GM23338 (cell line): Measurements from ENCODE around the gene VPS8. TPM values are rescaled to one million over a fixed set of nuclear protein-coding genes. Genes with fewer than 3 reads are reported as not detected.
A peak's percentile ranks its signal among the peaks of the same experiment; 100 is the strongest.
"Not testable (repeated sequence)": the region's sequence is repeated elsewhere in the genome, so short reads cannot be mapped to it uniquely, and the experiment has no call there.

Experiments
- ATAC-seq: fragments of 200-7000 bp; cut with Tn5 transposase; 3 replicates; pipeline ENCODE4 v1.9.1; 2020
- DNase-seq: peaks from one replicate; pipeline ENCODE4 v3.0.0-alpha.2; 2015; ENCODE audit warnings: low spot score
- H2AFZ ChIP-seq: fragments of 200-600 bp; sonication (generic); 2 replicates; pipeline ENCODE4 v1.8.0; 2016; ENCODE audit warnings: antibody characterized with exemption, mild to moderate bottlenecking, moderate library complexity
- H3F3A ChIP-seq: fragments of 200-600 bp; sonication (generic); replicated peaks from 2 replicates; pipeline ENCODE4 v1.8.0; 2017; ENCODE audit warnings: antibody characterized with exemption, mixed run types, low read depth
- H3K27ac ChIP-seq: fragments of 200-600 bp; sonication (generic); 2 replicates; pipeline ENCODE4 v1.6.1; 2016; ENCODE audit warnings: low read depth
- H3K27me3 ChIP-seq: fragments of 200-600 bp; sonication (generic); 2 replicates; pipeline ENCODE4 v1.8.0; 2016; ENCODE audit warnings: mild to moderate bottlenecking, mixed run types, moderate library complexity; ENCODE audit not compliant: insufficient read depth
- H3K36me3 ChIP-seq: fragments of 200-600 bp; sonication (generic); 2 replicates; pipeline ENCODE4 v1.8.0; 2016; ENCODE audit warnings: mild to moderate bottlenecking; ENCODE audit not compliant: insufficient read depth
- H3K4me1 ChIP-seq: fragments of 200-600 bp; sonication (generic); 2 replicates; pipeline ENCODE4 v1.8.0; 2016; ENCODE audit warnings: mild to moderate bottlenecking, moderate library complexity; ENCODE audit not compliant: insufficient read depth
- H3K4me2 ChIP-seq: fragments of 200-600 bp; sonication (generic); 2 replicates; pipeline ENCODE4 v1.7.1; 2017; ENCODE audit warnings: mixed run types
- H3K4me3 ChIP-seq: fragments of 200-600 bp; sonication (generic); 2 replicates; pipeline ENCODE4 v1.6.1; 2016; ENCODE audit warnings: mixed run types
- H3K79me2 ChIP-seq: fragments of 200-600 bp; sonication (generic); replicated peaks from 2 replicates; pipeline ENCODE4 v1.8.0; 2017; ENCODE audit warnings: mild to moderate bottlenecking; ENCODE audit not compliant: insufficient read depth
- H3K9me2 ChIP-seq: fragments of 200-600 bp; sonication (generic); 2 replicates; pipeline ENCODE4 v1.8.0; 2017; ENCODE audit not compliant: insufficient read depth
- H4K20me1 ChIP-seq: fragments of 200-600 bp; sonication (generic); replicated peaks from 2 replicates; pipeline ENCODE4 v1.8.0; 2017; ENCODE audit warnings: mild to moderate bottlenecking; ENCODE audit not compliant: insufficient read depth
- H3K27ac Mint-ChIP-seq: 2 replicates; pipeline ENCODE4 v1.8.0; 2020; ENCODE audit warnings: inconsistent platforms, mild to moderate bottlenecking, moderate library complexity, mixed read lengths
- H3K27me3 Mint-ChIP-seq: 3 replicates; pipeline ENCODE4 v1.8.0; 2022; ENCODE audit warnings: low read depth, mild to moderate bottlenecking, moderate library complexity, mixed read lengths, inconsistent platforms; ENCODE audit not compliant: insufficient read depth, poor library complexity
- H3K36me3 Mint-ChIP-seq: 3 replicates; pipeline ENCODE4 v1.8.0; 2021; ENCODE audit warnings: low read depth, mild to moderate bottlenecking, inconsistent platforms, moderate library complexity, mixed read lengths
- H3K4me1 Mint-ChIP-seq: 3 replicates; pipeline ENCODE4 v1.8.0; 2020; ENCODE audit warnings: mild to moderate bottlenecking, inconsistent platforms, mixed read lengths
- H3K4me3 Mint-ChIP-seq: 3 replicates; pipeline ENCODE4 v1.8.0; 2021; ENCODE audit warnings: moderate library complexity, mild to moderate bottlenecking, inconsistent platforms, mixed read lengths
- H3K9me3 Mint-ChIP-seq: 3 replicates; pipeline ENCODE4 v1.8.0; 2020; ENCODE audit warnings: moderate library complexity, mild to moderate bottlenecking, inconsistent platforms, mixed read lengths
- EZH2 ChIP-seq: fragments of 200-600 bp; sonication (generic); IDR thresholded peaks from one replicate; pipeline ENCODE4 v1.8.0; 2017; ENCODE audit warnings: antibody characterized with exemption, mild to moderate bottlenecking, low read depth; ENCODE audit not compliant: unreplicated experiment
- JUNB ChIP-seq: IDR thresholded peaks from one replicate; pipeline ENCODE4 v1.6.1; 2016; ENCODE audit warnings: antibody characterized with exemption; ENCODE audit not compliant: unreplicated experiment
- REST ChIP-seq: IDR thresholded peaks from one replicate; pipeline ENCODE4 v1.6.1; 2018; ENCODE audit warnings: antibody characterized with exemption; ENCODE audit not compliant: unreplicated experiment
- STAT1 ChIP-seq: IDR thresholded peaks from one replicate; pipeline ENCODE4 v1.6.1; 2016; ENCODE audit warnings: antibody characterized with exemption; ENCODE audit not compliant: unreplicated experiment
- ZNF114 ChIP-seq: fragments of 250-450 bp; sonication (Bioruptor Pico); IDR thresholded peaks from 2 replicates; pipeline ENCODE4 v1.5.0; 2020; ENCODE audit warnings: mild to moderate bottlenecking, moderate library complexity
- ZNF331 ChIP-seq: fragments of 250-450 bp; sonication (Bioruptor Pico); IDR thresholded peaks from 2 replicates; pipeline ENCODE4 v1.5.0; 2020; ENCODE audit warnings: low read depth, mild to moderate bottlenecking, moderate library complexity
- polyA plus RNA-seq: library from polyadenylated mRNA; unstranded; fragments of >200 nt; fragmentation: Nextera tagmentation; extraction: Ambion mirVana; gene quantifications from 2 replicates; pipeline ENCODE4 v1.2.1, GENCODE V29; 2016
- total RNA-seq: library from RNA; depleted of rRNA; stranded (reverse); fragments of >200 nt; shearing (Covaris generic); gene quantifications from 2 replicates; pipeline ENCODE4 v1.2.3, GENCODE V29; 2014

The VPS8 gene
- total and polyA plus RNA-seq, 2 experiments from 2014 or later: 17.3 to 45.5 TPM

- TF ChIP-seq JUNB: no peak
- no peak for TF ChIP-seq REST
- no peak for TF ChIP-seq ZNF114 (CRISPR knock-in tag)
Observed at GRCh38 chr3:184986366-184986889, 174.5 kb downstream of the VPS8 start (continued).

- H3K4me2 ChIP-seq: no peak overlapping the region
- no peak for ATAC-seq
- no peak overlapping the region for H2AFZ ChIP-seq
- TF ChIP-seq STAT1 (no peak), ZNF331 (CRISPR knock-in tag) (no peak)
- H3K4me3 ChIP-seq: no peak overlapping the region
- H3K4me1 ChIP-seq: no peaks in the 10 kb centered on the region
- Mint-ChIP-seq H3K4me1 (peaks cover 6% of the 10 kb centered on the region), H3K27ac (peak overlapping the region; percentile 93), H3K9me3 (no peaks in the 10 kb centered on the region), H3K27me3 (no peaks in the 10 kb centered on the region), H3K4me3 (no peak overlapping the region), H3K36me3 (peaks cover 6% of the 10 kb centered on the region; the same call in 2 of the 3 replicates)
- no peaks in the 10 kb centered on the region for H3K27me3 ChIP-seq
- no peak overlapping the region for H3K27ac ChIP-seq
- no peak for DNase-seq
- no peaks in the 10 kb centered on the region for H4K20me1 ChIP-seq
- no peaks in the 10 kb centered on the region for H3K79me2 ChIP-seq
- H3F3A ChIP-seq: no peaks in the 10 kb centered on the region
- H3K9me2 ChIP-seq: 0 out of 2 replicates have a peak, but pooled peaks cover 2% of the 10 kb centered on the region
- peaks cover 3% of the 10 kb centered on the region for H3K36me3 ChIP-seq
Observed at GRCh38 chr3:184993394-184993793, 181.4 kb downstream of the VPS8 start.

- H3K36me3 Mint-ChIP-seq: peaks cover 69% of the 10 kb centered on the region
- not testable (repeated sequence) for H4K20me1 ChIP-seq, H3K79me2 ChIP-seq, H3K4me3 Mint-ChIP-seq, H3K4me1 Mint-ChIP-seq, H3K4me2 ChIP-seq, H3K9me3 Mint-ChIP-seq, H3K27ac Mint-ChIP-seq, H3F3A ChIP-seq, H3K4me3 ChIP-seq, DNase-seq, ATAC-seq, H2AFZ ChIP-seq, H3K27me3 Mint-ChIP-seq, H3K9me2 ChIP-seq, H3K27me3 ChIP-seq, H3K4me1 ChIP-seq, H3K27ac ChIP-seq, H3K36me3 ChIP-seq
Observed at GRCh38 chr3:185003876-185004275, 191.9 kb downstream of the VPS8 start.

- H3K27ac ChIP-seq: no peak overlapping the region
- Mint-ChIP-seq H3K9me3 (peaks cover 28% of the 10 kb centered on the region), H3K27ac (no peak overlapping the region), H3K27me3 (no peaks in the 10 kb centered on the region), H3K36me3 (peaks cover 67% of the 10 kb centered on the region), H3K4me1 (no peaks in the 10 kb centered on the region), H3K4me3 (no peak overlapping the region)
- H2AFZ ChIP-seq: no peak overlapping the region
- H3K27me3 ChIP-seq: no peaks in the 10 kb centered on the region
- H4K20me1 ChIP-seq: no peaks in the 10 kb centered on the region
- no peak for ATAC-seq
- DNase-seq: no peak
- no peaks in the 10 kb centered on the region for H3K79me2 ChIP-seq
- no peaks in the 10 kb centered on the region for H3K4me1 ChIP-seq
- no peaks in the 10 kb centered on the region for H3F3A ChIP-seq
- H3K36me3 ChIP-seq: no peaks in the 10 kb centered on the region; the same call in 1 of the 2 replicates
- H3K4me3 ChIP-seq: no peak overlapping the region
- no peak overlapping the region for H3K4me2 ChIP-seq
- H3K9me2 ChIP-seq: no peaks in the 10 kb centered on the region
- TF ChIP-seq EZH2 (no peak), REST (no peak)
Observed at GRCh38 chr3:185009650-185010049, 197.7 kb downstream of the VPS8 start.
